H1 (cell line): ENCODE results near the gene MARCHF3. TPM values are rescaled to one million over a fixed set of nuclear protein-coding genes. Genes with fewer than 3 reads are reported as not detected.
A peak's percentile ranks its signal among the peaks of the same experiment; 100 is the strongest.
"Not testable (repeated sequence)": the region's sequence is repeated elsewhere in the genome, so short reads cannot be mapped to it uniquely, and the experiment has no call there.

Experiments used
- CTCF ChIA-PET: fragments of 300-600 bp; sonication (Branson Sonifier 250); formaldehyde crosslinking; loops from one replicate; lab custom pipeline; 2021; ENCODE audit not compliant: partially characterized antibody; lab: Charles Lee
- POLR2A ChIA-PET: fragments of 300-600 bp; sonication (Branson Sonifier 250); formaldehyde crosslinking; loops from one replicate; lab custom pipeline; 2021; ENCODE audit warnings: inconsistent platforms; ENCODE audit not compliant: partially characterized antibody; lab: Charles Lee
- DNase-seq, 2 experiments: peaks; one replicate each; pipeline versions ENCODE4 v3.0.0 to v3.0.0-alpha.2; 2010 to 2022; ENCODE audit warnings: low spot score in 2 of 2, low read depth in 1 of 2, mixed read lengths in 1 of 2
- FAIRE-seq: peaks from 2 replicates; lab custom pipeline; 2011; peaks lifted over from hg19 to GRCh38; lab: Jason Lieb, UNC
- H2AFZ ChIP-seq: 2 replicates; pipeline ENCODE4 v1.8.1; 2012; ENCODE audit warnings: low read length, inconsistent platforms
- H2AK5ac ChIP-seq: 2 replicates; pipeline ENCODE4 v1.6.1; 2013; ENCODE audit warnings: low read depth, low read length
- H2BK120ac ChIP-seq: replicated peaks from 2 replicates; pipeline ENCODE3; 2013; ENCODE audit warnings: low read depth, low read length, inconsistent platforms
- H2BK12ac ChIP-seq: 2 replicates; pipeline ENCODE4 v1.6.1; 2013; ENCODE audit warnings: low read depth, low read length
- H2BK15ac ChIP-seq: 2 replicates; pipeline ENCODE4 v1.6.1; 2013; ENCODE audit warnings: low read length
- H2BK20ac ChIP-seq: 2 replicates; pipeline ENCODE4 v1.6.1; 2013; ENCODE audit warnings: low read length
- H2BK5ac ChIP-seq: 2 replicates; pipeline ENCODE4 v1.6.1; 2013; ENCODE audit warnings: low read depth, low read length
- H3K14ac ChIP-seq: 2 replicates; pipeline ENCODE4 v1.6.1; 2013; ENCODE audit warnings: inconsistent platforms; ENCODE audit not compliant: insufficient read length
- H3K18ac ChIP-seq: 2 replicates; pipeline ENCODE4 v1.6.1; 2013; ENCODE audit warnings: low read length; ENCODE audit errors: extremely low read depth
- H3K23ac ChIP-seq: 2 replicates; pipeline ENCODE4 v1.6.1; 2013; ENCODE audit warnings: inconsistent platforms; ENCODE audit not compliant: insufficient read length
- H3K23me2 ChIP-seq: 2 replicates; pipeline ENCODE4 v1.6.1; 2013; ENCODE audit warnings: low read depth, low read length
- H3K27ac ChIP-seq: 2 replicates; pipeline ENCODE4 v1.6.1; 2011; ENCODE audit warnings: low read depth, low read length, inconsistent platforms
- H3K27me3 ChIP-seq, 4 experiments: replicated peaks in 1 of 4; 1 replicate in 1 of 4; 2 replicates in 3 of 4; pipeline versions ENCODE4 v1.6.1 to v1.8.1; 2011 to 2013; ENCODE audit warnings: low read length in 3 of 4, mild to moderate bottlenecking in 3 of 4, inconsistent platforms in 2 of 4, mixed read lengths in 2 of 4, moderate library complexity in 1 of 4; ENCODE audit not compliant: control insufficient read depth in 3 of 4, insufficient read depth in 3 of 4; ENCODE audit errors: extremely low read depth in 1 of 4
- H3K36me3 ChIP-seq, 4 experiments: 2 replicates each; pipeline versions ENCODE4 v1.6.1 to v1.8.1; 2011 to 2013; ENCODE audit warnings: mild to moderate bottlenecking in 4 of 4, low read length in 3 of 4, moderate library complexity in 2 of 4, control low read depth in 1 of 4, inconsistent platforms in 1 of 4; ENCODE audit not compliant: insufficient read depth in 4 of 4, control insufficient read depth in 2 of 4
- H3K4ac ChIP-seq: replicated peaks from 2 replicates; pipeline ENCODE3; 2013; ENCODE audit warnings: low read length, low read depth, mixed read lengths, inconsistent platforms; ENCODE audit not compliant: insufficient read length
- H3K4me1 ChIP-seq, 4 experiments: replicated peaks in 1 of 4; 1 replicate in 1 of 4; 2 replicates in 3 of 4; pipeline versions ENCODE4 v1.6.1 to v1.8.1; 2011 to 2013; ENCODE audit warnings: low read length in 3 of 4, inconsistent platforms in 2 of 4, mixed read lengths in 1 of 4; ENCODE audit not compliant: insufficient read depth in 4 of 4, control insufficient read depth in 3 of 4
- H3K4me2 ChIP-seq, 2 experiments: 2 replicates each; pipeline versions ENCODE4 v1.6.1 to v1.8.1; 2011 to 2013; ENCODE audit warnings: low read depth in 2 of 2, low read length in 2 of 2, control low read depth in 1 of 2, inconsistent platforms in 1 of 2, mild to moderate bottlenecking in 1 of 2; ENCODE audit not compliant: insufficient read depth in 1 of 2
- H3K4me3 ChIP-seq, 4 experiments: fragments of 200-600, 300-600 bp in 1 of 4; sonication (generic), shearing (Covaris generic), sonication (Bioruptor Twin) in 1 of 4; 2 replicates each; pipeline versions ENCODE4 v1.5.1 to v1.8.1; 2011 to 2016; ENCODE audit warnings: low read length in 4 of 4, low read depth in 3 of 4, control low read depth in 2 of 4, inconsistent platforms in 2 of 4, mild to moderate bottlenecking in 2 of 4, mixed read lengths in 1 of 4, moderate library complexity in 1 of 4; ENCODE audit not compliant: insufficient read depth in 2 of 4; ENCODE audit errors: extremely low read depth in 1 of 4
- H3K56ac ChIP-seq: replicated peaks from 2 replicates; pipeline ENCODE3; 2013; ENCODE audit warnings: low read depth, mild to moderate bottlenecking, mixed read lengths, low read length, inconsistent platforms; ENCODE audit not compliant: insufficient read length
- H3K79me1 ChIP-seq: 2 replicates; pipeline ENCODE4 v1.6.1; 2013; ENCODE audit warnings: low read depth, low read length, control low read depth
- H3K79me2 ChIP-seq, 2 experiments: 2 replicates each; pipeline versions ENCODE4 v1.6.1 to v1.8.1; 2012 to 2013; ENCODE audit warnings: low read length in 2 of 2, mild to moderate bottlenecking in 2 of 2, inconsistent platforms in 1 of 2; ENCODE audit not compliant: insufficient read depth in 2 of 2, control insufficient read depth in 1 of 2
- H3K9ac ChIP-seq, 4 experiments: replicated peaks in 1 of 4; 1 replicate in 1 of 4; 2 replicates in 3 of 4; pipeline versions ENCODE4 v1.6.1 to v1.8.1; 2011 to 2013; ENCODE audit warnings: low read depth in 3 of 4, low read length in 3 of 4, control low read depth in 2 of 4, mild to moderate bottlenecking in 2 of 4, moderate library complexity in 2 of 4, inconsistent platforms in 1 of 4; ENCODE audit errors: extremely low read depth in 1 of 4
- H3K9me3 ChIP-seq, 2 experiments: 2 replicates each; pipeline versions ENCODE4 v1.6.1 to v1.8.1; 2012 to 2013; ENCODE audit warnings: mild to moderate bottlenecking in 2 of 2, moderate library complexity in 2 of 2, control low read depth in 1 of 2, inconsistent platforms in 1 of 2, low read depth in 1 of 2, low read length in 1 of 2, mixed read lengths in 1 of 2; ENCODE audit not compliant: insufficient read depth in 2 of 2
- H4K20me1 ChIP-seq, 2 experiments: replicated peaks in 1 of 2; 2 replicates each; pipeline versions ENCODE3 to v1.8.1; 2011 to 2013; ENCODE audit warnings: inconsistent platforms in 2 of 2, low read length in 2 of 2, mild to moderate bottlenecking in 1 of 2; ENCODE audit not compliant: insufficient read depth in 2 of 2, control insufficient read depth in 1 of 2
- H4K5ac ChIP-seq: 2 replicates; pipeline ENCODE4 v1.6.1; 2013; ENCODE audit warnings: low read length, low read depth, mixed read lengths, inconsistent platforms; ENCODE audit not compliant: insufficient read length
- H4K8ac ChIP-seq: 2 replicates; pipeline ENCODE4 v1.8.0; 2013; ENCODE audit warnings: mild to moderate bottlenecking, moderate library complexity, low read length, inconsistent platforms; ENCODE audit not compliant: insufficient read depth; ENCODE audit errors: extremely low read depth
- H4K91ac ChIP-seq: replicated peaks from 2 replicates; pipeline ENCODE3; 2013; ENCODE audit warnings: low read length, mixed read lengths, inconsistent platforms; ENCODE audit not compliant: insufficient read length
- NANOG ChIP-seq: IDR thresholded peaks from 2 replicates; pipeline ENCODE4 v1.6.1; 2011; ENCODE audit warnings: low read length, low read depth, mild to moderate bottlenecking, inconsistent platforms; ENCODE audit not compliant: insufficient read depth, poor library complexity, severe bottlenecking
- POLR2A ChIP-seq, 2 experiments: IDR thresholded peaks; 1 replicate in 1 of 2; 2 replicates in 1 of 2; pipeline ENCODE4 v1.6.1; 2011; ENCODE audit warnings: low read depth in 2 of 2, low read length in 2 of 2, mild to moderate bottlenecking in 2 of 2; ENCODE audit errors: control extremely low read depth in 1 of 2
- POLR2AphosphoS5 ChIP-seq: IDR thresholded peaks from 2 replicates; pipeline ENCODE4 v1.6.1; 2011; ENCODE audit warnings: low read depth, low read length
- SP1 ChIP-seq: IDR thresholded peaks from 2 replicates; pipeline ENCODE4 v1.6.1; 2011; ENCODE audit warnings: low read depth, low read length
- TEAD4 ChIP-seq: IDR thresholded peaks from 2 replicates; pipeline ENCODE4 v1.6.1; 2012; ENCODE audit warnings: low read depth, low read length, inconsistent platforms, mixed read lengths
- WGBS, 2 experiments: shearing (Covaris generic) in 1 of 2; methylation state at CpG; one replicate each; pipeline versions ENCODE4 v1.1.6 to v1.1.7; 2013 to 2015; ENCODE audit warnings: low lambda C conversion rate in 2 of 2, mixed read lengths in 2 of 2, inconsistent platforms in 1 of 2, low coverage in 1 of 2, missing lambda C conversion rate in 1 of 2; ENCODE audit not compliant: insufficient replicate concordance in 2 of 2, insufficient coverage in 1 of 2, insufficient read length in 1 of 2; ENCODE audit errors: extremely low coverage in 1 of 2, missing lambda C conversion rate in 1 of 2; 5-methylcytosine and 5-hydroxymethylcytosine counted together
- polyA plus RNA-seq, 7 experiments: library from polyadenylated mRNA; depleted of rRNA in 3 of 7; stranded (reverse) in 5 of 7; unstranded in 2 of 7; fragments of >200 nt in 5 of 7; fragments of 200-250 nt in 2 of 7; gene quantifications; 1 replicate in 5 of 7; 2 replicates in 1 of 7; 4 replicates in 1 of 7; pipeline versions ENCODE4 v1.2.1 to v1.2.3, GENCODE V29; 2011 to 2013; ENCODE audit warnings: missing spikeins in 2 of 7, mixed read lengths in 2 of 7
- total RNA-seq: library from RNA; stranded (reverse); fragmentation: NEBNext Ultra II Directional; extraction: Animal tissue kit (Norgen Biotek cat#: 25700); gene quantifications from 2 replicates; pipeline ENCODE4 v1.2.1, GENCODE V29; 2021

Gene MARCHF3
- total and polyA plus RNA-seq, 2 of the 8 experiments (the other 6 are each of a cell fraction or from before 2014, with no cell fraction given): 12.0 to 16.9 TPM

DNA sequence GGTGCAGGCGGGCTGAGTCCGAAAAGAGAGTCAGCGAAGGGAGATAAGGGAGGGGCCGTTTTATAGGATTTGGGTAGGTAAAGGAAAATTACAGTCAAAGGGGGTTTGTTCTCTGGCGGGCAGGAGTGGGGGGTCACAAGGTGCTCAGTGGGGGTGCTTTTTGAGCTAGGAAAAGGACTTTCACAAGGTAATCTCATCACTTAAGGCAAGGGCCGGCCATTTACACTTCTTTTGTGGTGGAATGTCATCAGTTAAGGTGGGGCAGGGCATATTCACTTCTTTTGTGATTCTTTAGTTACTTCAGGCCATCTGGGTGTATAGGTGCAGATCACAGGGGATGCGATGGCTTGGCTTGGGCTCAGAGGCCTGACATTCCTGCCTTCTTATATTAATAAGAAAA is 191.0 kb downstream of the MARCHF3 start:
- POLR2A ChIA-PET: interaction anchor here (0.6 to 1.4 kb wide), 3 partner anchors 10 to 228 kb away, joined by 3 read pairs; no protein-coding TSS in a partner anchor
- Histone ChIP-seq H3K27ac (peak overlapping the region; percentile 45; the same call in 1 of the 2 replicates), H3K4me3 (peak overlapping the region in 2 of 4 experiments; percentile 8 to 34; a peak in 3 of 8 replicates), H3K4me2 (peak overlapping the region; percentile 41 to 67; a peak in 3 of 4 replicates), H3K36me3 (peaks cover 0 to 44% (median 10%) of the 10 kb centered on the region in 4 experiments; a peak in 7 of 8 replicates), H2BK5ac (peak overlapping the region; percentile 94), H2BK20ac (peak overlapping the region; percentile 74; the same call in 1 of the 2 replicates)
- H3K56ac ChIP-seq, H3K79me1 ChIP-seq, H3K4ac ChIP-seq, H4K5ac ChIP-seq, H3K23me2 ChIP-seq, H2BK120ac ChIP-seq, H4K8ac ChIP-seq, H3K14ac ChIP-seq, H2AK5ac ChIP-seq, H3K23ac ChIP-seq, H2BK15ac ChIP-seq, H2BK12ac ChIP-seq, H4K20me1 ChIP-seq, H3K18ac ChIP-seq, H3K79me2 ChIP-seq, CTCF ChIA-PET, H3K9me3 ChIP-seq, H3K4me1 ChIP-seq, H3K27me3 ChIP-seq, H3K9ac ChIP-seq, H4K91ac ChIP-seq, FAIRE-seq, H2AFZ ChIP-seq: not testable (repeated sequence)
- TF ChIP-seq NANOG (peak; percentile 86), SP1 (0 out of 2 replicates have a peak, but pooled peaks have one; percentile 35), POLR2AphosphoS5 (peak; percentile 15; the same call in 1 of the 2 replicates), TEAD4 (0 out of 2 replicates have a peak, but pooled peaks have one; percentile 16), POLR2A (IDR thresholded peaks at IDR 0.05; ENCODE audit: control extremely low read depth in 1 of 2, low read depth in 2 of 2, low read length in 2 of 2) (peak in 1 of 2 experiments; percentile 31; a peak in 1 of 3 replicates)
- DNase-seq: peak in 1 of 2 experiments; percentile 64
- WGBS, 2 experiments: 4% methylated on average over 7 of the region's 7 CpGs; no CpG with 5 or more reads in 1 of the 2 experiments
